IMR-90 (cell line): Measurements from ENCODE around the gene PDE6H. TPM values are rescaled to one million over a fixed set of nuclear protein-coding genes. Genes with fewer than 3 reads are reported as not detected.

Source experiments
- ATAC-seq: fragments of 200-7000 bp; cut with Tn5 transposase; 2 replicates; pipeline ENCODE4 v1.9.1; 2020; ENCODE audit warnings: low read depth, mild to moderate bottlenecking, moderate library complexity
- BruUV-seq: library from RNA; stranded (reverse); fragments of 400-500 nt; replicated peaks from 2 replicates; lab custom pipeline; 2021; lab: Mats Ljungman, UMichigan
- CTCF ChIA-PET: fragments of 300-600 bp; formaldehyde crosslinking; extraction: SDS; loops from one replicate; lab custom pipeline; 2021; ENCODE audit warnings: antibody characterized with exemption; lab: Yijun Ruan, JAX
- POLR2A ChIA-PET: fragments of 300-600 bp; sonication (Branson Sonifier 250); formaldehyde crosslinking; loops from one replicate; lab custom pipeline; 2022; ENCODE audit warnings: antibody characterized with exemption; ENCODE audit not compliant: unreplicated experiment; lab: Charles Lee
- DNase-seq: peaks from one replicate; pipeline ENCODE4 v3.0.0; 2013
- H2AFZ ChIP-seq: replicated peaks from 2 replicates; pipeline ENCODE3; 2013; ENCODE audit warnings: low read length, mild to moderate bottlenecking; ENCODE audit not compliant: poor library complexity
- H2AK5ac ChIP-seq: 2 replicates; pipeline ENCODE4 v1.6.1; 2013; ENCODE audit warnings: low read depth, low read length, inconsistent platforms
- H2AK9ac ChIP-seq: replicated peaks from 2 replicates; pipeline ENCODE3; 2013; ENCODE audit warnings: mild to moderate bottlenecking, low read depth, low read length, moderate library complexity; ENCODE audit not compliant: poor library complexity
- H2BK120ac ChIP-seq: 2 replicates; pipeline ENCODE4 v1.6.1; 2013; ENCODE audit warnings: low read depth, low read length, inconsistent platforms
- H2BK15ac ChIP-seq: 3 replicates; pipeline ENCODE4 v1.6.1; 2013; ENCODE audit warnings: low read depth, low read length, inconsistent platforms
- H2BK20ac ChIP-seq: 2 replicates; pipeline ENCODE4 v1.6.1; 2013; ENCODE audit warnings: low read depth, mild to moderate bottlenecking, inconsistent platforms, low read length, moderate library complexity
- H2BK5ac ChIP-seq: 2 replicates; pipeline ENCODE4 v1.6.1; 2013; ENCODE audit warnings: mild to moderate bottlenecking, low read depth, low read length, inconsistent platforms; ENCODE audit not compliant: poor library complexity, severe bottlenecking
- H3K14ac ChIP-seq: replicated peaks from 2 replicates; pipeline ENCODE4 v1.6.1; 2013; ENCODE audit warnings: low read depth, low read length, inconsistent platforms
- H3K18ac ChIP-seq: 2 replicates; pipeline ENCODE4 v1.6.1; 2013; ENCODE audit warnings: low read depth, low read length, control low read depth
- H3K23ac ChIP-seq: 2 replicates; pipeline ENCODE4 v1.6.1; 2013; ENCODE audit warnings: low read depth, low read length, inconsistent platforms
- H3K27ac ChIP-seq: 2 replicates; pipeline ENCODE4 v1.5.1; 2013; ENCODE audit warnings: mild to moderate bottlenecking, control low read depth, low read length; ENCODE audit not compliant: insufficient read depth
- H3K27me3 ChIP-seq: 2 replicates; pipeline ENCODE4 v1.6.1; 2013; ENCODE audit warnings: low read length; ENCODE audit not compliant: control insufficient read depth, insufficient read depth
- H3K36me3 ChIP-seq: 2 replicates; pipeline ENCODE4 v1.6.1; 2013; ENCODE audit warnings: low read length, mixed read lengths; ENCODE audit not compliant: control insufficient read depth, insufficient read depth
- H3K4ac ChIP-seq: 2 replicates; pipeline ENCODE4 v1.6.1; 2013; ENCODE audit warnings: low read depth, low read length, inconsistent platforms
- H3K4me1 ChIP-seq: 2 replicates; pipeline ENCODE4 v1.6.1; 2013; ENCODE audit warnings: low read length, mixed read lengths; ENCODE audit not compliant: control insufficient read depth, insufficient read depth
- H3K4me2 ChIP-seq: 2 replicates; pipeline ENCODE4 v1.6.1; 2013; ENCODE audit warnings: low read depth, mild to moderate bottlenecking, control low read depth, low read length, moderate library complexity
- H3K4me3 ChIP-seq: 2 replicates; pipeline ENCODE4 v1.5.1; 2013; ENCODE audit warnings: low read depth, mild to moderate bottlenecking, control low read depth, low read length, moderate library complexity; ENCODE audit not compliant: insufficient read depth
- H3K56ac ChIP-seq: 2 replicates; pipeline ENCODE4 v1.6.1; 2013; ENCODE audit warnings: low read length, inconsistent platforms; ENCODE audit not compliant: insufficient read depth; ENCODE audit errors: extremely low read depth
- H3K79me1 ChIP-seq, 2 experiments: 2 replicates each; pipeline ENCODE4 v1.6.1; 2013; ENCODE audit warnings: low read length in 2 of 2, inconsistent platforms in 1 of 2, low read depth in 1 of 2
- H3K9ac ChIP-seq: 2 replicates; pipeline ENCODE4 v1.6.1; 2013; ENCODE audit warnings: low read depth, low read length, control low read depth
- H3K9me1 ChIP-seq: 2 replicates; pipeline ENCODE4 v1.6.1; 2013; ENCODE audit warnings: low read length, inconsistent platforms; ENCODE audit not compliant: insufficient read depth
- H3K9me3 ChIP-seq: 2 replicates; pipeline ENCODE4 v1.6.1; 2013; ENCODE audit warnings: low read length; ENCODE audit not compliant: control insufficient read depth, insufficient read depth
- H4K20me1 ChIP-seq: 2 replicates; pipeline ENCODE4 v1.6.1; 2013; ENCODE audit warnings: low read length, inconsistent platforms; ENCODE audit not compliant: insufficient read depth
- H4K5ac ChIP-seq: 2 replicates; pipeline ENCODE4 v1.6.1; 2013; ENCODE audit warnings: mild to moderate bottlenecking, low read depth, low read length, control low read depth
- H4K8ac ChIP-seq, 2 experiments: 2 replicates each; pipeline ENCODE4 v1.6.1; 2013; ENCODE audit warnings: low read depth in 2 of 2, low read length in 2 of 2, control low read depth in 1 of 2, inconsistent platforms in 1 of 2
- H4K91ac ChIP-seq: 2 replicates; pipeline ENCODE4 v1.6.1; 2013; ENCODE audit warnings: low read depth, low read length, inconsistent platforms; ENCODE audit not compliant: insufficient read depth
- BHLHE40 ChIP-seq: fragments of 150-350 bp; IDR thresholded peaks from 2 replicates; pipeline ENCODE4 v1.6.1; 2016; ENCODE audit warnings: mild to moderate bottlenecking, low read depth, low read length
- CEBPB ChIP-seq: IDR thresholded peaks from 2 replicates; pipeline ENCODE4 v1.6.1; 2012; ENCODE audit warnings: low read depth, low read length, improper control_type of control experiment
- CHD1 ChIP-seq: IDR thresholded peaks from 2 replicates; pipeline ENCODE4 v1.6.1; 2012; ENCODE audit warnings: low read depth, low read length, improper control_type of control experiment
- FOS ChIP-seq: fragments of 150-350 bp; IDR thresholded peaks from 2 replicates; pipeline ENCODE4 v1.6.1; 2016; ENCODE audit warnings: low read depth, low read length
- MAFK ChIP-seq: IDR thresholded peaks from 2 replicates; pipeline ENCODE4 v1.6.1; 2012; ENCODE audit warnings: low read depth, low read length, improper control_type of control experiment
- MAZ ChIP-seq: IDR thresholded peaks from 2 replicates; pipeline ENCODE4 v1.6.1; 2012; ENCODE audit warnings: low read depth, mild to moderate bottlenecking, low read length, improper control_type of control experiment, moderate library complexity, borderline replicate concordance
- MXI1 ChIP-seq: IDR thresholded peaks from 2 replicates; pipeline ENCODE4 v1.6.1; 2012; ENCODE audit warnings: low read depth, mild to moderate bottlenecking, low read length, moderate library complexity, borderline replicate concordance
- NFE2L2 ChIP-seq: fragments of 150-350 bp; IDR thresholded peaks from 2 replicates; pipeline ENCODE4 v1.6.1; 2016; ENCODE audit warnings: low read depth, mild to moderate bottlenecking, low read length
- POLR2A ChIP-seq: IDR thresholded peaks from 2 replicates; pipeline ENCODE4 v1.6.1; 2012; ENCODE audit warnings: mild to moderate bottlenecking, low read depth, low read length
- RAD21 ChIP-seq: IDR thresholded peaks from 2 replicates; pipeline ENCODE4 v1.6.1; 2012; ENCODE audit warnings: low read length, improper control_type of control experiment
- RCOR1 ChIP-seq: IDR thresholded peaks from 2 replicates; pipeline ENCODE4 v1.6.1; 2012; ENCODE audit warnings: mild to moderate bottlenecking, low read length, improper control_type of control experiment; ENCODE audit not compliant: insufficient replicate concordance
- RFX5 ChIP-seq: IDR thresholded peaks from 2 replicates; pipeline ENCODE4 v1.8.0; 2012; ENCODE audit warnings: low read depth, mild to moderate bottlenecking, low read length, moderate library complexity
- SMC3 ChIP-seq: fragments of 150-350 bp; IDR thresholded peaks from 2 replicates; pipeline ENCODE4 v1.6.1; 2016; ENCODE audit warnings: low read depth, mild to moderate bottlenecking, antibody characterized with exemption, low read length, moderate library complexity
- WGBS, 2 experiments: methylation state at CpG; one replicate each; pipeline versions ENCODE4 v1.1.5 to v1.1.7; 2013; ENCODE audit warnings: missing lambda C conversion rate in 2 of 2; ENCODE audit not compliant: insufficient read length in 1 of 2; ENCODE audit errors: extremely low coverage in 2 of 2; 5-methylcytosine and 5-hydroxymethylcytosine counted together
- dilution Hi-C: fragments of 300-500 bp; cut with HindIII; formaldehyde crosslinking; loops from one replicate; pipeline ENCODE4 v1.14.3; 2018; ENCODE audit warnings: low sequenced_read_pairs; ENCODE audit not compliant: unreplicated experiment
- in situ Hi-C: fragments of 300-500 bp; cut with MboI; formaldehyde crosslinking; loops from 3 replicates; pipeline ENCODE4 v1.14.3; 2019; ENCODE audit warnings: low sequenced_read_pairs, inconsistent platforms, mixed read lengths
- intact Hi-C: fragments of 100-400 bp; cut with micrococcal nuclease; formaldehyde crosslinking; loops from 2 replicates; pipeline ENCODE4 v1.10.0; 2022
- polyA plus RNA-seq, 3 experiments: library from polyadenylated mRNA; depleted of rRNA; stranded (reverse); fragments of >200 nt; gene quantifications; 2 replicates each; pipeline ENCODE4 v1.2.3, GENCODE V29; 2012; ENCODE audit warnings: low replicate concordance in 1 of 3
- total RNA-seq: library from RNA; depleted of rRNA; stranded (reverse); fragments of >200 nt; gene quantifications from 2 replicates; pipeline ENCODE4 v1.2.3, GENCODE V29; 2012
- TF ChIP-seq, protein P1 (sequence below): fragments of 150-350 bp; IDR thresholded peaks from 2 replicates; pipeline ENCODE4 v1.6.1; 2017; ENCODE audit warnings: mild to moderate bottlenecking, antibody characterized with exemption, low read length, low read depth
- TF ChIP-seq, protein P2 (sequence below): fragments of 150-350 bp; IDR thresholded peaks from 2 replicates; pipeline ENCODE4 v1.6.1; 2016; ENCODE audit warnings: low read depth, mild to moderate bottlenecking, low read length, moderate library complexity, borderline replicate concordance
- TF ChIP-seq, protein P3 (sequence below): conservative IDR thresholded peaks from 2 replicates; pipeline ENCODE4 v1.5.1; 2012; ENCODE audit warnings: mild to moderate bottlenecking, low read depth, low read length, improper control_type of control experiment

The PDE6H gene
- total and polyA plus RNA-seq, 2 of the 4 experiments (the other 2 are of a cell fraction) = not detected

DNA sequence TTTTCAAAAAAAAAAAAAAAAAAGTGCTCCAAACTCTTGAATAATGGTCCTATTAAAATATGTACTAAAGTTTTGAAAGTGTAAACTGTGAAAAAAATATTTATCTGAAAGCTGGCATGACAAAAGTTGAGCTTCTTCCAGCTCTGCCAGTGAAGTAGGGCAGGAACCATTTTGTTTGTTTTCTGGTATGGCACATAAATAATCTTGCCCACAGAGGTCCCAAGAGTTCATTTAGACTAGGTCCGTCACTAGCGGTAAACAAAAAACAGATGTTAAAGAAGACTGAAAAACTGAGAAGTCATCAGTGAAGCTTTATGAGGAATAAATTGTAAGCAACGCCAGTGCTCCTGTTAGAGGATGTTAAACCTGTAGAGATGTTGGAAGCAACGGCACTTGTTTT lies 41.5 kb upstream of the PDE6H start:
- Histone ChIP-seq H2AK5ac (no peak overlapping the region), H3K79me1 (no peaks in the 10 kb centered on the region), H3K18ac (peak overlapping the region; percentile 80; the same call in 1 of the 2 replicates), H3K9me1 (no peaks in the 10 kb centered on the region; the same call in 1 of the 2 replicates), H3K4me3 (no peak overlapping the region), H2BK120ac (peak overlapping the region; percentile 49; the same call in 1 of the 2 replicates), H3K27me3 (no peaks in the 10 kb centered on the region), H2AK9ac (no peak overlapping the region), H2AFZ (no peak overlapping the region), H3K4me1 (peaks cover 7% of the 10 kb centered on the region), H3K9me3 (no peaks in the 10 kb centered on the region), H2BK20ac (peak overlapping the region; percentile 56), H4K5ac (peak overlapping the region; percentile 78; the same call in 1 of the 2 replicates), H4K8ac (0 out of 4 replicates have a peak overlapping the region, but pooled peaks of 1 of the 2 experiments have one; percentile 15), H2BK5ac (peak overlapping the region; percentile 18), H3K36me3 (no peaks in the 10 kb centered on the region), H3K27ac (no peak overlapping the region), H4K20me1 (no peaks in the 10 kb centered on the region), H3K14ac (no peak overlapping the region), H3K23ac (no peak overlapping the region), H3K56ac (no peak overlapping the region), H3K9ac (no peak overlapping the region), H3K4ac (no peak overlapping the region), H3K4me2 (no peak overlapping the region), H4K91ac (no peak overlapping the region), H2BK15ac (0 out of 3 replicates have a peak overlapping the region, but pooled peaks have one; percentile 40)
- no TSS peak for BruUV-seq
- dilution Hi-C loops = no loop called here
- TF ChIP-seq MXI1 (no peak), MAZ (no peak), RFX5 (no peak), SMC3 (no peak), RCOR1 (no peak), RAD21 (no peak), POLR2A (no peak), BHLHE40 (no peak), FOS (no peak), NFE2L2 (no peak), MAFK (no peak), CEBPB (no peak), CHD1 (no peak)
- TF ChIP-seq, protein P1, sequence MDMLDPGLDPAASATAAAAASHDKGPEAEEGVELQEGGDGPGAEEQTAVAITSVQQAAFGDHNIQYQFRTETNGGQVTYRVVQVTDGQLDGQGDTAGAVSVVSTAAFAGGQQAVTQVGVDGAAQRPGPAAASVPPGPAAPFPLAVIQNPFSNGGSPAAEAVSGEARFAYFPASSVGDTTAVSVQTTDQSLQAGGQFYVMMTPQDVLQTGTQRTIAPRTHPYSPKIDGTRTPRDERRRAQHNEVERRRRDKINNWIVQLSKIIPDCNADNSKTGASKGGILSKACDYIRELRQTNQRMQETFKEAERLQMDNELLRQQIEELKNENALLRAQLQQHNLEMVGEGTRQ = no peak
- TF ChIP-seq, protein P2, sequence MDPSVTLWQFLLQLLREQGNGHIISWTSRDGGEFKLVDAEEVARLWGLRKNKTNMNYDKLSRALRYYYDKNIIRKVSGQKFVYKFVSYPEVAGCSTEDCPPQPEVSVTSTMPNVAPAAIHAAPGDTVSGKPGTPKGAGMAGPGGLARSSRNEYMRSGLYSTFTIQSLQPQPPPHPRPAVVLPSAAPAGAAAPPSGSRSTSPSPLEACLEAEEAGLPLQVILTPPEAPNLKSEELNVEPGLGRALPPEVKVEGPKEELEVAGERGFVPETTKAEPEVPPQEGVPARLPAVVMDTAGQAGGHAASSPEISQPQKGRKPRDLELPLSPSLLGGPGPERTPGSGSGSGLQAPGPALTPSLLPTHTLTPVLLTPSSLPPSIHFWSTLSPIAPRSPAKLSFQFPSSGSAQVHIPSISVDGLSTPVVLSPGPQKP = no peak
- TF ChIP-seq, protein P3, sequence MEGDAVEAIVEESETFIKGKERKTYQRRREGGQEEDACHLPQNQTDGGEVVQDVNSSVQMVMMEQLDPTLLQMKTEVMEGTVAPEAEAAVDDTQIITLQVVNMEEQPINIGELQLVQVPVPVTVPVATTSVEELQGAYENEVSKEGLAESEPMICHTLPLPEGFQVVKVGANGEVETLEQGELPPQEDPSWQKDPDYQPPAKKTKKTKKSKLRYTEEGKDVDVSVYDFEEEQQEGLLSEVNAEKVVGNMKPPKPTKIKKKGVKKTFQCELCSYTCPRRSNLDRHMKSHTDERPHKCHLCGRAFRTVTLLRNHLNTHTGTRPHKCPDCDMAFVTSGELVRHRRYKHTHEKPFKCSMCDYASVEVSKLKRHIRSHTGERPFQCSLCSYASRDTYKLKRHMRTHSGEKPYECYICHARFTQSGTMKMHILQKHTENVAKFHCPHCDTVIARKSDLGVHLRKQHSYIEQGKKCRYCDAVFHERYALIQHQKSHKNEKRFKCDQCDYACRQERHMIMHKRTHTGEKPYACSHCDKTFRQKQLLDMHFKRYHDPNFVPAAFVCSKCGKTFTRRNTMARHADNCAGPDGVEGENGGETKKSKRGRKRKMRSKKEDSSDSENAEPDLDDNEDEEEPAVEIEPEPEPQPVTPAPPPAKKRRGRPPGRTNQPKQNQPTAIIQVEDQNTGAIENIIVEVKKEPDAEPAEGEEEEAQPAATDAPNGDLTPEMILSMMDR = no peak
- WGBS, 2 experiments = 73% methylated on average over 3 of the region's 4 CpGs; no CpG with 5 or more reads in 1 of the 2 experiments
- ATAC-seq (no peak), DNase-seq (no peak)
- CTCF ChIA-PET = interaction anchor here (0.7 kb wide), 1 partner anchor 22 kb away, joined by 3 read pairs; no protein-coding TSS in a partner anchor
- POLR2A ChIA-PET = no interaction called here
- in situ Hi-C loops = no loop called here
- intact Hi-C loops = loop anchor here (2.0 kb wide), 1 partner anchor 63 kb away; no protein-coding TSS in a partner anchor
